ENCODE data around the gene SUCLG2. TPM values are rescaled to one million over a fixed set of nuclear protein-coding genes. Genes with fewer than 3 reads are reported as not detected.

SUCLG2 gene
- total RNA-seq, 2 experiments from 2014 or later = 58.2 to 61.1 TPM

DNA sequence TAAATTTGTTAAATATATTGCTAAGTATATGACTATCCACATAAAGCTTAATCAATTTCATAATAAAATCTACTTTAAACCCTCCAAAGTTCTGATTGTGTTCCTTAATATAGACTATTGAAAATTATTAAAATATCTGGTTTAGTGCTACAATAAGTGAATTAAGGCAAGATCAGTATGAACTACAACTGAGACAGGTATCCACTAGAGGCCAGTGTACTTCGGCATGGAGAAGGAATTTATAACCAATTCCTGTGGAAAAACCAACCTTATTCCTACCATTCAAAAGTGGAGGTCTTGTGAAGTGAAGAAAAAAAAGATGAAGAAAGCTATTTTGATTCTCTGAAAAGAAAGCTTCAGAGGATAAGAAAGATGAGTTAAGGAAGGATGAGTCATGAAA is 237.7 kb downstream of the SUCLG2 start:
- Mint-ChIP-seq H3K4me1 (no peaks in the 10 kb centered on the region), H3K36me3 (ENCODE audit: low read depth) (peaks cover 44% of the 10 kb centered on the region), H3K27me3 (no peaks in the 10 kb centered on the region), H3K9me3 (ENCODE audit: low read depth) (peaks cover 20% of the 10 kb centered on the region), H3K4me3 (no peak overlapping the region), H3K27ac (no peak overlapping the region)
- ATAC-seq = no peak
- ChIA-PET POLR2A (interaction anchor here (0.6 kb wide), 2 partner anchors 37 to 171 kb away, joined by 3 read pairs; no protein-coding TSS in a partner anchor), CTCF (no interaction called here)
- intact Hi-C loops (cut with DNase I, micrococcal nuclease) = no loop called here
- DNase-seq = no peak

DNA sequence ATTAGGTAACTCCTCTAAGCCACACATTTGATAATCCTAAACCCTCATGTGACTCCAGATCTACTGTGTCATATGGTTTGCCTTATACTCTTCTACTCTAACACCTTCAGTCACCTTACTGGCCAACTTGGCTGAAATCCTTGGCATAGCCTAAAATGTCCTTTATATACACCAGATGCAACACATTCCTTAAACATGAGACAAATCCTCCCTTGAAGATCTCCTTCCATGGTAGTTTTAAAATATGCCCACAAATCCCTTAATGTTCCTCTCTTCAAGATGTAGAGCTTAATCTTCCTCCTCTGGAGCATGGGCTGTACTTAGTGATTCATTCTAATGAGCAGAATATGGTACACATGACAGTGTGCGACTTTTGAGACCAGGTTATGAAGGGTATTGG is 238.9 kb downstream of the SUCLG2 start:
- peaks cover 33% of the 10 kb centered on the region for H3K36me3 Mint-ChIP-seq (ENCODE audit: low read depth)
- no peak for DNase-seq
- H3K4me3 Mint-ChIP-seq = no peak overlapping the region
- intact Hi-C loops (cut with DNase I, micrococcal nuclease) = no loop called here
- POLR2A ChIA-PET = no interaction called here
- no peaks in the 10 kb centered on the region for H3K27me3 Mint-ChIP-seq
- H3K9me3 Mint-ChIP-seq (ENCODE audit: low read depth) = peaks cover 15% of the 10 kb centered on the region
- H3K4me1 Mint-ChIP-seq = no peaks in the 10 kb centered on the region
- CTCF ChIA-PET = interaction anchor here (1.1 to 1.9 kb wide), 2 partner anchors 9 to 11 kb away, joined by 3 to 4 read pairs; no protein-coding TSS in a partner anchor
- no peak for ATAC-seq
- H3K27ac Mint-ChIP-seq = no peak overlapping the region

DNA sequence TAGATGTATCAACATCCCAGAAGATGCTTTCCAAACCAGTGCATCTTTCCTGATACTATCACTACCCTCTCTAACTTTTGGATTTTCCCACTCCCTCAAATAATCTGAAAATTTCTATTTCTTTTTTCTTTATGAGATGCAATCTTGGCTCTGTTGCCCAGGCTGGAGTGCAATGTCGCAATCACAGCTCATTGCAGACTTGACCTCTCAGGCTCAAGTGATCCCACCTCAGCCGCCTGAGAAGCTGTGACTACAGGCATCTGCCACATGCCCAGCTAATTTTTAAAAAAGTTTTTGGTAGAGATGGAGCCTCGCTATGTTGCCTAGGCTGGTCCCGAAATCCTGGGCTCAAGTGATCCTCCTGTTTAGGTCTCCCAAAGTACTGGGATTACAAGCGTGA is 239.7 kb downstream of the SUCLG2 start:
- H3K9me3 Mint-ChIP-seq (ENCODE audit: low read depth) = peaks cover 8% of the 10 kb centered on the region
- ATAC-seq (no peak), DNase-seq (no peak)
- POLR2A ChIA-PET = no interaction called here
- intact Hi-C loops (cut with DNase I, micrococcal nuclease) = no loop called here
- H3K4me1 Mint-ChIP-seq = no peaks in the 10 kb centered on the region
- no peaks in the 10 kb centered on the region for H3K27me3 Mint-ChIP-seq
- peaks cover 26% of the 10 kb centered on the region for H3K36me3 Mint-ChIP-seq (ENCODE audit: low read depth)
- CTCF ChIA-PET = interaction anchor here (1.1 to 1.9 kb wide), 2 partner anchors 8 to 11 kb away, joined by 3 to 4 read pairs; no protein-coding TSS in a partner anchor
- no peak overlapping the region for H3K27ac Mint-ChIP-seq
- no peak overlapping the region for H3K4me3 Mint-ChIP-seq

DNA sequence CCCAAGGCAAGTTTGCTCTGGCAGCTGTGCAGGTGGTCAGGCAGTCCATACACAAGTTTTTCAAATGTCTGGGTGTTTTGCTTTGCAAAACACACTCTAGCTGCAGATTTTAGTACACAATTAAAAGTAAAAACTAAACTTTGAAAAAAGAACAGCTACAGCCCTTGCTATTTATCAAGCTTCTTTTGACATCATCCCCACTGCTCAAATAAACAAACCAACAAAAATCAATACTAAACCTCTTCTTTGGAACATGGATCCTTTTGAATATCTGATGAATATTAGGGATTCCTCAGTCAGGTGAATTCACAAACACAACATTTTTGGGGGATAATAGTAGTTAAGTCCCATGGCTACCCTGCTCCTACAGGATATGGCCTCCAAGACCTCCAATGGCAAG is 249.2 kb downstream of the SUCLG2 start:
- ChIA-PET POLR2A (no interaction called here), CTCF (interaction anchor here (0.7 kb wide), 1 partner anchor 877 kb away, joined by 3 read pairs; no protein-coding TSS in a partner anchor)
- H3K27ac Mint-ChIP-seq = no peak overlapping the region
- H3K36me3 Mint-ChIP-seq (ENCODE audit: low read depth) = peaks cover 55% of the 10 kb centered on the region
- no peaks in the 10 kb centered on the region for H3K27me3 Mint-ChIP-seq
- no peaks in the 10 kb centered on the region for H3K4me1 Mint-ChIP-seq
- ATAC-seq (no peak), DNase-seq (no peak)
- H3K4me3 Mint-ChIP-seq = no peak overlapping the region
- H3K9me3 Mint-ChIP-seq (ENCODE audit: low read depth) = no peaks in the 10 kb centered on the region
- intact Hi-C loops (cut with DNase I, micrococcal nuclease) = no loop called here

DNA sequence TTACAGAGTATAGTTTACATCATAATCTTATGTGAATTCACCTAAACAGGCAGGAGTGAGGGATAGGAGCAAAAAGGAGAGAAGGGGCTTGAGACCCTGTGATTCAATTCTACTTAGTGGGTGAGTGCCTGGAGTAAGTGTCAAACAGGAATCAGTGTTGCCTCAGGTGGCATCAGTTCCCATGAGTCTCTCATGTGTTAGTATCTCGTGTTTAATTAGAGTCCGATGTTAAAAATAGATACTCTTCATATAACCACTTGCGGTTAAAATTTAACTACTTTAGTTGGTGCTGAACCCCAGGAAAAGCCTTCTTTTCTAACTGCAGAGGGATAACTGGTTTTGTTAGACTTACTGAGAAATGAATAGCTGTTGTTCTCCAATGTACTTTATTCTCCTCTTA is 251.5 kb downstream of the SUCLG2 start:
- CTCF ChIA-PET = no interaction called here
- peaks cover 3% of the 10 kb centered on the region for H3K9me3 Mint-ChIP-seq (ENCODE audit: low read depth)
- H3K27ac Mint-ChIP-seq = no peak overlapping the region
- no peak for DNase-seq
- H3K4me1 Mint-ChIP-seq = no peaks in the 10 kb centered on the region
- peaks cover 57% of the 10 kb centered on the region for H3K36me3 Mint-ChIP-seq (ENCODE audit: low read depth)
- H3K27me3 Mint-ChIP-seq = no peaks in the 10 kb centered on the region
- intact Hi-C loops (cut with DNase I, micrococcal nuclease) = no loop called here
- no peak overlapping the region for H3K4me3 Mint-ChIP-seq
- no peak for ATAC-seq
- POLR2A ChIA-PET = no interaction called here

DNA sequence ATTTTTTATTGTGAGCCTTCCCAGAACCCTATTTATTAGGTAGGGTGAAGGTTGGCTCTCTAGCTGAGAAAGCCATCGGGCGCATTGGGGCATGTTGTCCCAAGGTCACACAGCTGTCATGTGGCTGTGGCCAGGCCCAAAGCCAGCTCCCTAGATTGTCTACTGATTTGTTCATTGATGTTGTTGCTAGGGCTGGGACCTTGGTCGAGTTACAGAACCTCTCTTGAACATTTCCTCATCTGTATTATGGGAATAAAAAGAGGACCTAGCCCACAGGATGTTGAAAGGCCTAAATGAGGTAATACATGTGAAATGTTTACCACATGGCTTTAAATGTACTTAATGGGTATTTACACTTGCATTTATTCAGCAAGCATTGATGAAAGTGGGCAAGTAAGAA is 252.5 kb downstream of the SUCLG2 start:
- no peaks in the 10 kb centered on the region for H3K4me1 Mint-ChIP-seq
- H3K27me3 Mint-ChIP-seq = no peaks in the 10 kb centered on the region
- DNase-seq (no peak), ATAC-seq (no peak)
- H3K36me3 Mint-ChIP-seq (ENCODE audit: low read depth) = peaks cover 56% of the 10 kb centered on the region
- POLR2A ChIA-PET = no interaction called here
- no peak overlapping the region for H3K27ac Mint-ChIP-seq
- H3K4me3 Mint-ChIP-seq = no peak overlapping the region
- intact Hi-C loops (cut with DNase I, micrococcal nuclease) = no loop called here
- peaks cover 3% of the 10 kb centered on the region for H3K9me3 Mint-ChIP-seq (ENCODE audit: low read depth)
- CTCF ChIA-PET = no interaction called here

DNA sequence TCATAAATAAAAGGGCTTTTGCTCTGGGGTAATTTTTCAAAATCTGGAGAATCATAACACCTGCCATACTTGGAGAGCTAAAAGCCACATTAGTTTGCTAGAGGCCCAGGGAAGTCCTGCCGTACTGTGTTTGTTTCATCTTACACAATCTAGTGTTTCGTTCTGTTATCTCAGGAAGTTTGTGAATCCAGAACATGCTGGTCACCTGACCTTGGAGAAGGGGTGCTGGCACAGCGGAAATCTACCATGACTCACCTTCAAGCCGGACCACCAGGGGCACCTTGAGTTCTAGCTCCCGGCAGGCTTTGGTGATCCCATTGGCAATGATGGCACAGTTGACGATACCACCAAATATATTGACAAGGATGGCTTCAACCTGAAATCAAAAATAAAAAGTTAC is 253.9 kb downstream of the SUCLG2 start:
- H3K27me3 Mint-ChIP-seq = no peaks in the 10 kb centered on the region
- ChIA-PET POLR2A (no interaction called here), CTCF (interaction anchor here (0.7 kb wide), 1 partner anchor 1384 kb away, joined by 3 read pairs; no protein-coding TSS in a partner anchor)
- no peak overlapping the region for H3K4me3 Mint-ChIP-seq
- H3K36me3 Mint-ChIP-seq (ENCODE audit: low read depth) = peaks cover 52% of the 10 kb centered on the region
- no peak for ATAC-seq
- H3K9me3 Mint-ChIP-seq (ENCODE audit: low read depth) = peaks cover 3% of the 10 kb centered on the region
- no peak for DNase-seq
- intact Hi-C loops (cut with DNase I, micrococcal nuclease) = no loop called here
- H3K4me1 Mint-ChIP-seq = no peaks in the 10 kb centered on the region
- H3K27ac Mint-ChIP-seq = no peak overlapping the region

DNA sequence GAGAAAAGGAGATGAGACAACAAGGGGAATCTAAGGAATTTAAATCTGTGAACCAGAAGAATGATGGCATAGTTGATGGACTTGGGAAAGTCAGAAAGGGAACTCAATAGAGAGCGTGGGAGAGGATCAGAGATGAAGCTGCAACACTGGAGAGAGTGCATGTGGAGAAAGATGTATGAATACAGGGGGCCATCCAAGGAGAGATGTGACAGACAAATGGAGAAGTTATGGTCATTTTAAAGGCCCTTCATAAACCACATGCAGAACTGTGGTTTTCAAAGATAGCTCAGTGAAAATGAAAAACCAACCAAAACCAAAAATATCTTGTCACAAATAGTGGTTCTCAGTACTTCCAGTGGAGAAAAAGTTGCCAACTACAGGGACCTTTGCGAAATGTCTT is 265.2 kb downstream of the SUCLG2 start:
- ChIA-PET CTCF (no interaction called here), POLR2A (no interaction called here)
- Mint-ChIP-seq H3K4me1 (peaks cover 35% of the 10 kb centered on the region), H3K27ac (no peak overlapping the region), H3K9me3 (ENCODE audit: low read depth) (peaks cover 11% of the 10 kb centered on the region), H3K36me3 (ENCODE audit: low read depth) (peaks cover 51% of the 10 kb centered on the region), H3K4me3 (no peak overlapping the region), H3K27me3 (no peaks in the 10 kb centered on the region)
- ATAC-seq (no peak), DNase-seq (no peak)
- intact Hi-C loops (cut with DNase I, micrococcal nuclease) = loop anchor here in 1 of 2 experiments (10.0 kb wide), 2 partner anchors 266 to 1486 kb away; partner anchors contain the start of gene SUCLG2

DNA sequence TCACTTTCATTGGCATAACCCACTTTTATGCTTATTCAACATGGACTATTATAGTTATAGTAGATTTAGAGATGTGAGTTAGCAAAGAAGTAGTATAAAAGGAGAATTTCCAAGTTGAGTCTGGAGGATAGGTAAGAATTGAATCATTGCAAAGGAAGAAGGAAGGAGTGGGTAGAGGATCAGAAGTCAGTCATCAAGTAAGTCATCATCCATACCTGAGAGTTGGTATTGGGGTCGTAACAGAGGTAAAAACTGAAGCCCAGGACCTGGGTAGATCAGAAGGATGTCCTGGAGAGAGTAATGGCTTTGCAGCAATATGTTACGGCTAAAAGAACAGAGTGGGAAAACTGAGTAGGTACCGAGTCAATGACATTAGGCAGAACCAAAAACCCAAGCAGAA is 265.7 kb downstream of the SUCLG2 start:
- Mint-ChIP-seq H3K27ac (peak overlapping the region; percentile 1), H3K4me1 (peaks cover 35% of the 10 kb centered on the region), H3K36me3 (ENCODE audit: low read depth) (peaks cover 51% of the 10 kb centered on the region), H3K9me3 (ENCODE audit: low read depth) (peaks cover 11% of the 10 kb centered on the region), H3K4me3 (no peak overlapping the region), H3K27me3 (no peaks in the 10 kb centered on the region)
- ATAC-seq = no peak
- no peak for DNase-seq
- intact Hi-C loops (cut with DNase I, micrococcal nuclease) = loop anchor here in 1 of 2 experiments (10.0 kb wide), 2 partner anchors 266 to 1486 kb away; partner anchors contain the start of gene SUCLG2
- POLR2A ChIA-PET = no interaction called here
- CTCF ChIA-PET = interaction anchor here (0.6 to 1.0 kb wide), 2 partner anchors 64 to 530 kb away, joined by 3 read pairs; no protein-coding TSS in a partner anchor

DNA sequence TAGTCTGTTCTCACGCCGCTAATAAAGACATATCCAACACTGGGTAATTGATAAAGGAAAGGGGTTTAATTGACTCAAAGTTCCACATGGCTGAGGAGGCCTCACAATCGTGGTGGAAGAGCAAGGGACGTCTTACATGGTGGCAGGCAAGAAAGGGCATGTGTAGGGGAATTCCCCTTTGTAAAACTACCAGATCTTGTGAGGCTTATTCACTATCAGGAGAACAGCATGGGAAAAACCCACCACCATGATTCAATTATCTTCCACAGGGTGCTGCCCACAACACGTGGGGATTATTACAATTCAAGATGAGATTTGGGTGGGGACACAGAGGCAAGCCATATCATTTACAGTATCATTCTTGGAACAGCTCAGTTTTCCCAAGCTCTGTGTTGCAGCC is 268.0 kb downstream of the SUCLG2 start:
- CTCF ChIA-PET = no interaction called here
- H3K27ac Mint-ChIP-seq = peak overlapping the region; percentile 34

DNA sequence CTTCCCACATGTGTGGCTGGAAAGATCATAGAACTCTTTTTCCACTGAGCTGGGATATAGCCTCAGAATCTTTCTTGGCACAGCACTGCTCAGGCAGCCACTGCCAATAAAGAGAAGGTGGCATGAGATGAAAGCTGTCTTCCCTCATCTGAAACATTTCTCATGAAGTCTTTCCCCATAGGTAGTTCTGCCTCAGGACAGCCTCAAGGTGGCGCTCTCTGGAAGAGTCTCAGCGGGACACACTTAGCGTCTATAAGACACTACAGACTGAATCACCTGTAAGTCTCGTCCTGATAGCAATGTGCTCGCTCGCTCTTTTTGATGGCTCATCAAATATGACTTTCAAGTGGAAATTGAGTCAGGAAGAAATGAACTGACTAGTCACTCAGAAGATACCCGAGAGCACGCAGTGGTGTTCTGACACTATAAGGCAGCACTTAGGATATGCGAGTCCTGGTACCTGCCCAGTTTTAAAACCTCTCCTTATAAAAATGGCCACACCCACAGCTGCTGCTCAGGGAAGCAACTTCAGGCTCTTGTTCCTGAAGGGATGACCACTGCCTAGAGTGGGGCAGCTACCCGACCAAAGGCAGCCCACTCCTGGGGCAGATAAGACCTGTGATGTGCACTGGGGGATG is 269.5 kb downstream of the SUCLG2 start:
- no peak overlapping the region for H3K27ac Mint-ChIP-seq
- intact Hi-C loops (cut with DNase I, micrococcal nuclease) = loop anchor here (1.0 to 10.0 kb wide), 3 partner anchors 270 to 1490 kb away; partner anchors contain the start of gene SUCLG2 (in 1 of the 2)
- no peaks in the 10 kb centered on the region for H3K27me3 Mint-ChIP-seq
- peaks cover 35% of the 10 kb centered on the region for H3K4me1 Mint-ChIP-seq
- peaks cover 32% of the 10 kb centered on the region for H3K36me3 Mint-ChIP-seq (ENCODE audit: low read depth)
- no peak overlapping the region for H3K4me3 Mint-ChIP-seq
- ATAC-seq = peak; percentile 72
- DNase-seq = peak; percentile 72
- H3K9me3 Mint-ChIP-seq (ENCODE audit: low read depth) = peaks cover 11% of the 10 kb centered on the region
- ChIA-PET POLR2A (no interaction called here), CTCF (interaction anchor here (0.6 to 2.2 kb wide), 7 partner anchors 22 to 1515 kb away, joined by 3 to 6 read pairs (median 4); no protein-coding TSS in a partner anchor)

More for the DNA sequence above, 268.0 kb downstream of the SUCLG2 start:
- H3K36me3 Mint-ChIP-seq (ENCODE audit: low read depth) = peaks cover 36% of the 10 kb centered on the region
- no peaks in the 10 kb centered on the region for H3K27me3 Mint-ChIP-seq
- H3K9me3 Mint-ChIP-seq (ENCODE audit: low read depth) = peaks cover 11% of the 10 kb centered on the region
- H3K4me3 Mint-ChIP-seq = no peak overlapping the region
- intact Hi-C loops (cut with DNase I, micrococcal nuclease) = loop anchor here in 1 of 2 experiments (10.0 kb wide), 2 partner anchors 268 to 1488 kb away; partner anchors contain the start of gene SUCLG2
- H3K4me1 Mint-ChIP-seq = peaks cover 35% of the 10 kb centered on the region
- DNase-seq (peak; percentile 22), ATAC-seq (peak; percentile 57)
- POLR2A ChIA-PET = no interaction called here

DNA sequence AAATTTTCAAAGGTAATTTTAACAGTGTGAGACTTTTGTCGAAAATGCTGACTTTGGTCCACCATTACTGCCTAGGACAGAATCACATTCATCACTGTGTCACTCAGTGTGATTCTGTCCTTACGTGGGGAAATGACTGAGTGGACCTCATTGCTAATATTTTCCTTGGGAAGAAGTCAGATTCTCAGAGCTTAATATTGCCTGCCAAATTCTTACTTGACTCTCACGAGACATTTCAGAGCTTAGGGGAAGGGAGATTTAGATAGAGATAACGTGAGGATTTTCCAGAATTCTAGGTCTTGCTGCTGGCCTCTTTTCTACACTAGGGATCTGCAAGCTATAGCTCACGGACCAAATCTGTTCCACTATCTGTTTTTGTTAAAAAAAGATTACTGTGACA is 270.4 kb downstream of the SUCLG2 start:
- CTCF ChIA-PET = interaction anchor here (0.6 to 2.2 kb wide), 6 partner anchors 8 to 1516 kb away, joined by 3 to 6 read pairs (median 4); no protein-coding TSS in a partner anchor
- Mint-ChIP-seq H3K4me3 (no peak overlapping the region), H3K27ac (no peak overlapping the region), H3K36me3 (ENCODE audit: low read depth) (peaks cover 36% of the 10 kb centered on the region), H3K27me3 (no peaks in the 10 kb centered on the region), H3K4me1 (peaks cover 28% of the 10 kb centered on the region), H3K9me3 (ENCODE audit: low read depth) (peaks cover 11% of the 10 kb centered on the region)
- POLR2A ChIA-PET = no interaction called here
- ATAC-seq = no peak
- no peak for DNase-seq
- intact Hi-C loops (cut with DNase I, micrococcal nuclease) = loop anchor here (1.0 to 10.0 kb wide), 3 partner anchors 271 to 1491 kb away; partner anchors contain the start of gene SUCLG2 (in 1 of the 2)

All from activated CD4-positive, alpha-beta T cell treated with anti-CD3 and anti-CD28 coated beads for 36 hours (primary cell).